ENCODE measurements around the gene COQ8A.

DNA sequence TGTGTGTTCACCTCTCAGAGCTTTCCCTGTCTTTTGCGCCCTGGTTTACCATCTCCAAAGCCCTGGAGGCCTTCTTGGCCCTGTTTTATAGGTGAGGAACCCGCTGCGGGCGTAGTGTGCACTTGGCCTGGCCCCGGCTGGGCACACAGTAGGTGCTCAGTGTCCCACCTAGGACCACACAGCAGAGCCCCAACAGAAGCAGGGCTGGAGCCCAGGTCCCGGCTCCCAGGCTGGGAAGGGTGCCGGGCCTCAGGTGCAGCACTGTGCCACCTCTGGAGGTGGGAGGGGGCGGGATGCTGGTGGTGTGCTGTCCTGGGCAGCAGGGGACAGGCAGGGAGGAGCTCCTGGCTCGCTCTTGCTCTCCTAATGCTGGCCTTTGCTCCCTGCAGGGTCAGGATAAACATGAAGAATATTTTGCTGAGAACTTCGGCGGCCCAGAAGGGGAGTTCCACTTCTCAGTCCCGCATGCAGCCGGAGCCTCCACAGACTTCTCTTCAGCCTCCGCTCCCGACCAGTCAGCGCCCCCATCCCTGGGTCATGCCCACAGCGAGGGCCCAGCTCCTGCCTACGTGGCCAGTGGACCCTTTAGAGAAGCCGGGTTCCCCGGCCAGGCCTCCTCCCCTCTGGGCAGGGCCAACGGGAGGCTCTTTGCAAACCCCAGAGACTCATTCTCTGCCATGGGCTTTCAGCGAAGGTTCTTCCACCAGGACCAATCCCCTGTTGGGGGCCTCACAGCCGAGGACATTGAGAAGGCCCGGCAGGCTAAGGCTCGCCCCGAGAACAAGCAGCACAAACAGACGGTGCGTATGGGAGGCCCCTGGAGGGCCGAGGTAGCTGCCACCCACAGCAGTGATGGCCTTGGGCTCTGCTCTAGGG is 24.8 kb downstream of the COQ8A start:
- TF ChIP-seq POLR2A (IDR thresholded peaks at IDR 0.05; ENCODE audit: extremely low read depth, insufficient read length) (no peak), MYC (IDR thresholded peaks at IDR 0.05; ENCODE audit: low read depth, low read length) (no peak)
- TF ChIP-seq, protein P1, sequence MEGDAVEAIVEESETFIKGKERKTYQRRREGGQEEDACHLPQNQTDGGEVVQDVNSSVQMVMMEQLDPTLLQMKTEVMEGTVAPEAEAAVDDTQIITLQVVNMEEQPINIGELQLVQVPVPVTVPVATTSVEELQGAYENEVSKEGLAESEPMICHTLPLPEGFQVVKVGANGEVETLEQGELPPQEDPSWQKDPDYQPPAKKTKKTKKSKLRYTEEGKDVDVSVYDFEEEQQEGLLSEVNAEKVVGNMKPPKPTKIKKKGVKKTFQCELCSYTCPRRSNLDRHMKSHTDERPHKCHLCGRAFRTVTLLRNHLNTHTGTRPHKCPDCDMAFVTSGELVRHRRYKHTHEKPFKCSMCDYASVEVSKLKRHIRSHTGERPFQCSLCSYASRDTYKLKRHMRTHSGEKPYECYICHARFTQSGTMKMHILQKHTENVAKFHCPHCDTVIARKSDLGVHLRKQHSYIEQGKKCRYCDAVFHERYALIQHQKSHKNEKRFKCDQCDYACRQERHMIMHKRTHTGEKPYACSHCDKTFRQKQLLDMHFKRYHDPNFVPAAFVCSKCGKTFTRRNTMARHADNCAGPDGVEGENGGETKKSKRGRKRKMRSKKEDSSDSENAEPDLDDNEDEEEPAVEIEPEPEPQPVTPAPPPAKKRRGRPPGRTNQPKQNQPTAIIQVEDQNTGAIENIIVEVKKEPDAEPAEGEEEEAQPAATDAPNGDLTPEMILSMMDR (IDR thresholded peaks at IDR 0.05; ENCODE audit: low read depth, low read length) = no peak
- TF ChIP-seq, protein P2, sequence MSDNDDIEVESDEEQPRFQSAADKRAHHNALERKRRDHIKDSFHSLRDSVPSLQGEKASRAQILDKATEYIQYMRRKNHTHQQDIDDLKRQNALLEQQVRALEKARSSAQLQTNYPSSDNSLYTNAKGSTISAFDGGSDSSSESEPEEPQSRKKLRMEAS (IDR thresholded peaks at IDR 0.05; ENCODE audit: low read depth, low read length) = no peak

Measured in NB4 (cell line).